ENCODE data around the gene SHPK. TPM values are rescaled to one million over a fixed set of nuclear protein-coding genes. Genes with fewer than 3 reads are reported as not detected.
"Not testable (repeated sequence)": the region's sequence is repeated elsewhere in the genome, so short reads cannot be mapped to it uniquely, and the experiment has no call there.

SHPK gene
- total and polyA plus RNA-seq, 8 donors, result 7.4 to 10.5 (median 8.8) TPM

GRCh38 chr17:3589784-3590183 lies 46.3 kb downstream of the SHPK start:
- no peak for FAIRE-seq
- peaks cover 0 to 33% (median 7%) of the 10 kb centered on the region in 3 donors for H3K36me3 ChIP-seq
- DNase-seq, result no peak
- no peaks in the 10 kb centered on the region for H3K27me3 ChIP-seq
- no peaks in the 10 kb centered on the region for H3K4me1 ChIP-seq
- no peak overlapping the region for H3K4me3 ChIP-seq
- 97 to 98% methylated on average over 22 of the region's 22 CpGs for WGBS, 2 donors
- intact Hi-C loops (cut with DNase I), result no loop called here
- no peak overlapping the region for H3K27ac ChIP-seq
- TF ChIP-seq CTCF (IDR thresholded peaks at IDR 0.05), result no peak
- H3K9me3 ChIP-seq, result no peaks in the 10 kb centered on the region
- ATAC-seq, result no peak

- intact Hi-C loops (cut with DNase I), result no loop called here
- no peak overlapping the region for H3K27ac ChIP-seq
- no peaks in the 10 kb centered on the region for H3K4me1 ChIP-seq
- H3K27me3 ChIP-seq, result no peaks in the 10 kb centered on the region
- WGBS, 2 donors, result 93 to 95% methylated on average over 17 of the region's 17 CpGs
- no peak for ATAC-seq
- H3K36me3 ChIP-seq, result peaks cover 0 to 33% (median 7%) of the 10 kb centered on the region in 3 donors
- H3K4me3 ChIP-seq, result no peak overlapping the region
- no peak for DNase-seq
- H3K9me3 ChIP-seq, result no peaks in the 10 kb centered on the region
- no peak for FAIRE-seq
- TF ChIP-seq CTCF (IDR thresholded peaks at IDR 0.05), result no peak
These were observed 50.2 kb downstream of the SHPK start for GRCh38 chr17:3585826-3586225.

GRCh38 chr17:3583456-3583855 lies 52.6 kb downstream of the SHPK start:
- DNase-seq (no peak), ATAC-seq (no peak), FAIRE-seq (no peak)
- H3K4me3 ChIP-seq, result no peak overlapping the region
- H3K27me3 ChIP-seq, result no peaks in the 10 kb centered on the region
- H3K36me3 ChIP-seq, result peaks cover 0 to 27% (median 7%) of the 10 kb centered on the region in 3 donors
- 91 to 94% methylated on average over 9 of the region's 9 CpGs for whole genome bisulfite sequencing, 2 donors
- H3K27ac ChIP-seq, result no peak overlapping the region
- intact Hi-C loops (cut with DNase I), result no loop called here
- no peak for TF ChIP-seq CTCF (IDR thresholded peaks at IDR 0.05)
- H3K4me1 ChIP-seq, result no peaks in the 10 kb centered on the region
- H3K9me3 ChIP-seq, result no peaks in the 10 kb centered on the region

- peaks cover 0 to 23% (median 2%) of the 10 kb centered on the region in 3 donors for H3K36me3 ChIP-seq
- DNase-seq, result no peak
- FAIRE-seq, result no peak
These were observed 53.1 kb downstream of the SHPK start for GRCh38 chr17:3582915-3583314.

GRCh38 chr17:3578667-3579066 lies 57.4 kb downstream of the SHPK start:
- 74 to 99% methylated on average over 4 of the region's 4 CpGs for whole genome bisulfite sequencing, 2 donors
- H3K27me3 ChIP-seq; FAIRE-seq; H3K4me3 ChIP-seq; ATAC-seq; H3K9me3 ChIP-seq; DNase-seq; H3K27ac ChIP-seq; intact Hi-C loops (cut with DNase I); H3K4me1 ChIP-seq: not testable (repeated sequence)
- peaks cover 0 to 21% (median 0%) of the 10 kb centered on the region in 3 donors for H3K36me3 ChIP-seq

More at GRCh38 chr17:3582915-3583314, 53.1 kb downstream of the SHPK start:
- Histone ChIP-seq H3K4me1 (no peaks in the 10 kb centered on the region), H3K9me3 (no peaks in the 10 kb centered on the region), H3K27ac (no peak overlapping the region), H3K4me3 (no peak overlapping the region), H3K27me3 (no peaks in the 10 kb centered on the region)
- WGBS, 2 donors, result 97 to 99% methylated on average over 9 of the region's 9 CpGs
- no peak for TF ChIP-seq CTCF (IDR thresholded peaks at IDR 0.05)
- ATAC-seq, result no peak
- intact Hi-C loops (cut with DNase I), result no loop called here

Data from pancreas (tissue), 10 donors.